Colonic mucosa (tissue), 4 donors: Measurements from ENCODE around the gene DRG1. TPM values are rescaled to one million over a fixed set of nuclear protein-coding genes. Genes with fewer than 3 reads are reported as not detected.

Experiments
- DNase-seq: peaks from one replicate; pipeline ENCODE4 v3.0.0-alpha.2; 2020
- H3K27ac ChIP-seq: fragments of 200-600 bp; one replicate; pipeline ENCODE4 v1.8.0; 2021
- H3K27me3 ChIP-seq: fragments of 200-600 bp; one replicate; pipeline ENCODE4 v1.8.0; 2021
- H3K36me3 ChIP-seq: fragments of 200-600 bp; one replicate; pipeline ENCODE4 v1.8.0; 2021
- H3K4me1 ChIP-seq: fragments of 200-600 bp; one replicate; pipeline ENCODE4 v1.8.0; 2021; ENCODE audit warnings: mild to moderate bottlenecking
- H3K4me3 ChIP-seq: fragments of 200-600 bp; one replicate; pipeline ENCODE4 v1.8.0; 2021
- H3K9ac ChIP-seq, 2 donors: one replicate each; pipeline ENCODE4 v1.7.0; 2013; ENCODE audit warnings: control low read depth in 2 of 2, low read depth in 2 of 2, low read length in 2 of 2
- H3K9me3 ChIP-seq: fragments of 200-600 bp; one replicate; pipeline ENCODE4 v1.8.0; 2021
- CTCF ChIP-seq: fragments of 200-600 bp; IDR thresholded peaks from one replicate; pipeline ENCODE4 v1.8.0; 2022; ENCODE audit warnings: antibody characterized with exemption, mild to moderate bottlenecking
- intact Hi-C: fragments of 100-400 bp; cut with DNase I; formaldehyde crosslinking; loops from one replicate; pipeline ENCODE4 v1.14.1; 2022
- total RNA-seq, 2 donors: library from RNA; stranded (reverse); fragmentation: NEBNext Ultra II Directional in 1 of 2; extraction: Animal tissue kit (Norgen Biotek cat#: 25700) in 1 of 2; gene quantifications; one replicate each; pipeline ENCODE4 v1.2.1, GENCODE V29; 2021
- donor health status: healthy.
- donor health status: DM: no; HTN: no; CAD: no.
- donor health status: DM: no; HTN: no; CAD: no.

Gene DRG1
- total RNA-seq, 2 donors from 2014 or later: 43.8 to 48.9 TPM

GRCh38 chr22:31431950-31432349 is 32.5 kb downstream of the DRG1 start:
- intact Hi-C loops: no loop called here
- H3K27ac ChIP-seq: no peak overlapping the region
- H3K9ac ChIP-seq: no peak overlapping the region
- no peaks in the 10 kb centered on the region for H3K9me3 ChIP-seq
- H3K4me1 ChIP-seq: no peaks in the 10 kb centered on the region
- no peak for TF ChIP-seq CTCF
- DNase-seq: no peak
- no peak overlapping the region for H3K4me3 ChIP-seq
- H3K27me3 ChIP-seq: no peaks in the 10 kb centered on the region
- peaks cover 19% of the 10 kb centered on the region for H3K36me3 ChIP-seq

DNA sequence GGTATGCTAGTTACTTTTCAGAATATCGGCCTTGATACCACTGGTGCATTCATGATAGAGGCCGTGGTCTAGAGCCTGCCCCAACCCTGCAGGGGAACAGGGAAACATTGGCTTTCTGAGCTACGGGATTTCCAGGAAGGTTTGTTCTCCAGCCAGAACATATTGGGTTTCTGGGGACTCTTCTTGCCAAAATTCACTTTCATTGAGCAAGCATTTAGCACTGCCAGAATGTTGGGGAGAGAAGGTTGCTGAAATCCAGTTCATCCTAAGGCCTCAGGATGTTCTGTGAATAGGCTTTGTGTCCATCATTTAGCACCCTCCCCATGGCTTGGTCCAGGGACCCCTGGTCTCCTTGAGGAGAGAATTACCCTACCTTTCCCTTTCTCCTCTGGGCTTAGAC is 36.7 kb downstream of the DRG1 start:
- Histone ChIP-seq H3K27me3 (no peaks in the 10 kb centered on the region), H3K4me3 (no peak overlapping the region), H3K27ac (no peak overlapping the region), H3K36me3 (peaks cover 18% of the 10 kb centered on the region), H3K4me1 (no peaks in the 10 kb centered on the region), H3K9me3 (no peaks in the 10 kb centered on the region), H3K9ac (no peak overlapping the region)
- no peak for TF ChIP-seq CTCF
- intact Hi-C loops: no loop called here
- no peak for DNase-seq

GRCh38 chr22:31439808-31440207 is 40.4 kb downstream of the DRG1 start:
- no peak for DNase-seq
- Histone ChIP-seq H3K9ac (no peak overlapping the region), H3K36me3 (peaks cover 18% of the 10 kb centered on the region)

GRCh38 chr22:31440681-31441080 is 41.3 kb downstream of the DRG1 start:
- Histone ChIP-seq H3K4me1 (no peaks in the 10 kb centered on the region), H3K4me3 (no peak overlapping the region), H3K36me3 (peaks cover 11% of the 10 kb centered on the region), H3K9me3 (no peaks in the 10 kb centered on the region), H3K27ac (no peak overlapping the region), H3K9ac (no peak overlapping the region), H3K27me3 (no peaks in the 10 kb centered on the region)
- intact Hi-C loops: no loop called here
- no peak for DNase-seq
- TF ChIP-seq CTCF: no peak

More at GRCh38 chr22:31439808-31440207, 40.4 kb downstream of the DRG1 start:
- no peak overlapping the region for H3K4me3 ChIP-seq
- no peaks in the 10 kb centered on the region for H3K9me3 ChIP-seq
- H3K27me3 ChIP-seq: no peaks in the 10 kb centered on the region
- intact Hi-C loops: no loop called here
- no peak overlapping the region for H3K27ac ChIP-seq
- no peak for TF ChIP-seq CTCF
- H3K4me1 ChIP-seq: no peaks in the 10 kb centered on the region

GRCh38 chr22:31441652-31442051 is 42.2 kb downstream of the DRG1 start:
- Histone ChIP-seq H3K27me3 (no peaks in the 10 kb centered on the region), H3K36me3 (peaks cover 11% of the 10 kb centered on the region), H3K9ac (no peak overlapping the region), H3K4me1 (no peaks in the 10 kb centered on the region), H3K9me3 (no peaks in the 10 kb centered on the region), H3K4me3 (no peak overlapping the region), H3K27ac (no peak overlapping the region)
- DNase-seq: no peak
- TF ChIP-seq CTCF: no peak
- intact Hi-C loops: no loop called here
